ENCODE results near the gene ELAVL4.
"Not testable (repeated sequence)": the region's sequence is repeated elsewhere in the genome, so short reads cannot be mapped to it uniquely, and the experiment has no call there.

The ELAVL4 gene

DNA sequence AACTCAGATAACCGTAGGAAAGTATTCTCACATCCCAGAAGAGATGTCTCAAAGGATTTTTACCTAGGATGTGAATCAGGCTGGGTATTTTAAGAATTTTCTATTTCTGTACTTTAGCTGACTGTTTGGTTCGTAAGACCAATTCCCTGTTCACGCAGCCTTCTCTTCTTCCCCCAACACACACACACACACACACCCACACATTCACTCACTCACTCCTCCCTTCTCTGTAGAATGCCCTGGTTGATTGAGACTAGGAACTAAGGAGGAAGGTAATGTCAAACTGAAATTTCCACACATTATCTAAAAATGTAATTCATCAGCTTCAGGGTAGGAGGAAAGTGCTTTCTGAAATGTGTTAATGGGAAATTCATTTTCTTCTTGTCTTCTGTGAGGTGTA, 43.5 kb downstream of the ELAVL4 start:
- Histone ChIP-seq H3K27ac (ENCODE audit: low read length) (no peak overlapping the region), H3K27me3 (ENCODE audit: control insufficient read depth, insufficient read depth, low read length) (no peaks in the 10 kb centered on the region), H3K9me3 (ENCODE audit: control insufficient read depth, insufficient read depth, low read length) (no peaks in the 10 kb centered on the region), H3K36me3 (ENCODE audit: control insufficient read depth, insufficient read depth, low read length) (no peaks in the 10 kb centered on the region), H3K4me3 (ENCODE audit: low read length) (no peak overlapping the region), H3K4me1 (ENCODE audit: control insufficient read depth, insufficient read depth, low read length) (no peaks in the 10 kb centered on the region; the same call in 1 of the 2 replicates)
- whole genome bisulfite sequencing (ENCODE audit: insufficient coverage, insufficient read length) = no CpG with 5 or more reads among the region's 3 CpGs
- no peak for DNase-seq (ENCODE audit: low read depth, low spot score)

- no peak for DNase-seq (ENCODE audit: low read depth, low spot score)
- H3K9me3 ChIP-seq (ENCODE audit: control insufficient read depth, insufficient read depth, low read length) = no peaks in the 10 kb centered on the region
- H3K27me3 ChIP-seq (ENCODE audit: control insufficient read depth, insufficient read depth, low read length) = no peaks in the 10 kb centered on the region
- H3K27ac ChIP-seq (ENCODE audit: low read length) = no peak overlapping the region
- H3K4me3 ChIP-seq (ENCODE audit: low read length) = no peak overlapping the region
- no peaks in the 10 kb centered on the region for H3K36me3 ChIP-seq (ENCODE audit: control insufficient read depth, insufficient read depth, low read length)
- no CpG with 5 or more reads among the region's 3 CpGs for WGBS (ENCODE audit: insufficient coverage, insufficient read length)
- no peaks in the 10 kb centered on the region; the same call in 1 of the 2 replicates for H3K4me1 ChIP-seq (ENCODE audit: control insufficient read depth, insufficient read depth, low read length)
Measured at GRCh38 chr1:50155541-50155940, 46.8 kb downstream of the ELAVL4 start.

DNA sequence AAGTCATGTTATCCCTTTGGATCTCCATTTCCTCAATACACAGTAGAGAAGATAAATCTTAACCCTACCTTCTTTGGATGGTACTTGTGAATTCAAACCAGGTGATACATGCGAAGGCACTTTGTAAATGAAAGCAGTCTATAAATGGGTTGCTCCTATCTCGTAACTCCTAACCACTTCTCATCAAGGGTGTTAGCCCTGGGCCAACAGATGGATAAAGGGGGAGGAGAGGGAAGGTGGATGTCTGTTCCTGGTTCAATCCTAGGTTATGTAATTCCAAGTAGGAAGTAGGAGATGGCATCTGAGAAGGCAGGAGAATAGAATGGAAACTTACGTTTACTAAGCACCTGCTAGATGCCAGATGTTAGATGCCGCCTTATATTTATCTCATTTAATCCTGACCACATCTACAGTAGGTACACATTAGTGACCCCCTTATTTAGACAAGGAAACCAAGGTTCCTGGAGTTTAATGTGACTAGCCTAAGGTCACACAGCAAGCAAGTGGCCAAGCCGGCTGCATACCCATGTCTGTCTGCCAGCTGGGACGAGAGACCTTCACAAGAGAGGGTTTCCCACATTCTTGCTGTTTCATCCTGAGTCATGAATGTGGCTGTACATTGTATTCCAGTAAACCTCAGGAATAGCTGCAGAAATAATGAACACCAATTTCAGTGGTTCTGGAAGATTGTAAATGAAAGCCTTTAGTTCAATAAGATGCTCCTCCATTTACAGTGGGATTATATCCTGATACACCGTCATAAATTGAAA, 47.7 kb downstream of the ELAVL4 start:
- no peak overlapping the region for H3K27ac ChIP-seq (ENCODE audit: low read length)
- H3K9me3 ChIP-seq (ENCODE audit: control insufficient read depth, insufficient read depth, low read length) = no peaks in the 10 kb centered on the region
- H3K36me3 ChIP-seq (ENCODE audit: control insufficient read depth, insufficient read depth, low read length) = no peaks in the 10 kb centered on the region
- H3K4me3 ChIP-seq (ENCODE audit: low read length) = no peak overlapping the region
- no peak for DNase-seq (ENCODE audit: low read depth, low spot score)
- WGBS (ENCODE audit: insufficient coverage, insufficient read length) = no CpG with 5 or more reads among the region's 7 CpGs
- no peaks in the 10 kb centered on the region; the same call in 1 of the 2 replicates for H3K4me1 ChIP-seq (ENCODE audit: control insufficient read depth, insufficient read depth, low read length)
- no peaks in the 10 kb centered on the region for H3K27me3 ChIP-seq (ENCODE audit: control insufficient read depth, insufficient read depth, low read length)

DNA sequence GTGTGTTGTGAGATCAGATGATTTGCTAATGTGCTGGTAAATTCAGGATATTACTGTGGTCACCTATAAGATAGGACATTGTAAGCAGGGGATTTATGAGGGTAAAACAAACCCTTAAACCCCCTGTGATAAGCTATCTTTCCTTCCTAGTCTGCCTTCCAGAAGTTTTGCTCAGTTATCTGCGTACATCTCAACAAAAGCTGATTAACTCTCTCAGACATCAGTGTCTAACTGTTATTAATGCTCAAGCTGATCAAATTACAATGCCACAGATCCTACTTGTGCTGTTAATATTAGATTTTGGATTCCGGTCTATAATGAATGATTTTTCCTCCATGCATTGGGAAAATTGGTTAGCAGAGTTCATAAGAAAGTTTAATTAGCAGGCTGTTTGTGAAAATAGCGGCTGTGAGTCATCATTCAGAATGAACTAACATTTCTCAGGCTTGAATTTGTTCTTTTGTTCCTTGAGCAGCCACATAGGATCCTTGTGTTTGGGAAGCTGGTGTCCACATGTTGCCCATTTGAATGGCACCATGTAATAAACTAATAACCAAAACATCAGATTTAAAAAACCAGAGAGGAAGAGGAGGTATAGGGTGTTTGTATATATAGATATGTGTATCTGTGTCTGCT, 48.7 kb downstream of the ELAVL4 start:
- no peak overlapping the region for H3K27ac ChIP-seq (ENCODE audit: low read length)

GRCh38 chr1:50158421-50158820, 49.7 kb downstream of the ELAVL4 start:
- WGBS (ENCODE audit: insufficient coverage, insufficient read length) = no CpG with 5 or more reads among the region's 1 CpG
- H3K27me3 ChIP-seq (ENCODE audit: control insufficient read depth, insufficient read depth, low read length) = no peaks in the 10 kb centered on the region
- no peaks in the 10 kb centered on the region for H3K9me3 ChIP-seq (ENCODE audit: control insufficient read depth, insufficient read depth, low read length)
- DNase-seq (ENCODE audit: low read depth, low spot score) = no peak
- no peak overlapping the region for H3K4me3 ChIP-seq (ENCODE audit: low read length)
- no peak overlapping the region for H3K27ac ChIP-seq (ENCODE audit: low read length)
- H3K4me1 ChIP-seq (ENCODE audit: control insufficient read depth, insufficient read depth, low read length) = peaks cover 1% of the 10 kb centered on the region; the same call in 1 of the 2 replicates
- no peaks in the 10 kb centered on the region for H3K36me3 ChIP-seq (ENCODE audit: control insufficient read depth, insufficient read depth, low read length)

More for the DNA sequence above, 48.7 kb downstream of the ELAVL4 start:
- no CpG with 5 or more reads among the region's 3 CpGs for WGBS (ENCODE audit: insufficient coverage, insufficient read length)
- Histone ChIP-seq H3K4me3 (ENCODE audit: low read length) (no peak overlapping the region), H3K36me3 (ENCODE audit: control insufficient read depth, insufficient read depth, low read length) (no peaks in the 10 kb centered on the region), H3K27me3 (ENCODE audit: control insufficient read depth, insufficient read depth, low read length) (no peaks in the 10 kb centered on the region), H3K4me1 (ENCODE audit: control insufficient read depth, insufficient read depth, low read length) (peaks cover 1% of the 10 kb centered on the region; the same call in 1 of the 2 replicates), H3K9me3 (ENCODE audit: control insufficient read depth, insufficient read depth, low read length) (no peaks in the 10 kb centered on the region)
- no peak for DNase-seq (ENCODE audit: low read depth, low spot score)

GRCh38 chr1:50163680-50164079, 55.0 kb downstream of the ELAVL4 start:
- H3K4me3 ChIP-seq (ENCODE audit: low read length) = no peak overlapping the region
- peaks cover 2% of the 10 kb centered on the region; the same call in 1 of the 2 replicates for H3K4me1 ChIP-seq (ENCODE audit: control insufficient read depth, insufficient read depth, low read length)
- no CpG with 5 or more reads among the region's 4 CpGs for WGBS (ENCODE audit: insufficient coverage, insufficient read length)
- no peak for DNase-seq (ENCODE audit: low read depth, low spot score)
- H3K36me3 ChIP-seq (ENCODE audit: control insufficient read depth, insufficient read depth, low read length) = no peaks in the 10 kb centered on the region
- H3K9me3 ChIP-seq (ENCODE audit: control insufficient read depth, insufficient read depth, low read length) = no peaks in the 10 kb centered on the region
- H3K27ac ChIP-seq (ENCODE audit: low read length) = no peak overlapping the region
- no peaks in the 10 kb centered on the region for H3K27me3 ChIP-seq (ENCODE audit: control insufficient read depth, insufficient read depth, low read length)

GRCh38 chr1:50166351-50166750, 57.6 kb downstream of the ELAVL4 start:
- no CpG with 5 or more reads among the region's 1 CpG for WGBS (ENCODE audit: insufficient coverage, insufficient read length)

GRCh38 chr1:50172299-50172698, 63.6 kb downstream of the ELAVL4 start:
- Histone ChIP-seq H3K36me3 (ENCODE audit: control insufficient read depth, insufficient read depth, low read length) (no peaks in the 10 kb centered on the region), H3K27me3 (ENCODE audit: control insufficient read depth, insufficient read depth, low read length) (no peaks in the 10 kb centered on the region; the same call in 1 of the 2 replicates), H3K9me3 (ENCODE audit: control insufficient read depth, insufficient read depth, low read length) (no peaks in the 10 kb centered on the region), H3K4me3 (ENCODE audit: low read length) (no peak overlapping the region), H3K27ac (ENCODE audit: low read length) (no peak overlapping the region), H3K4me1 (ENCODE audit: control insufficient read depth, insufficient read depth, low read length) (peaks cover 1% of the 10 kb centered on the region)
- DNase-seq (ENCODE audit: low read depth, low spot score) = no peak
- WGBS (ENCODE audit: insufficient coverage, insufficient read length) = no CpG with 5 or more reads among the region's 1 CpG

More at GRCh38 chr1:50166351-50166750, 57.6 kb downstream of the ELAVL4 start:
- H3K9me3 ChIP-seq (ENCODE audit: control insufficient read depth, insufficient read depth, low read length); H3K4me1 ChIP-seq (ENCODE audit: control insufficient read depth, insufficient read depth, low read length); H3K36me3 ChIP-seq (ENCODE audit: control insufficient read depth, insufficient read depth, low read length); H3K4me3 ChIP-seq (ENCODE audit: low read length); H3K27ac ChIP-seq (ENCODE audit: low read length); H3K27me3 ChIP-seq (ENCODE audit: control insufficient read depth, insufficient read depth, low read length); DNase-seq (ENCODE audit: low read depth, low spot score): not testable (repeated sequence)

DNA sequence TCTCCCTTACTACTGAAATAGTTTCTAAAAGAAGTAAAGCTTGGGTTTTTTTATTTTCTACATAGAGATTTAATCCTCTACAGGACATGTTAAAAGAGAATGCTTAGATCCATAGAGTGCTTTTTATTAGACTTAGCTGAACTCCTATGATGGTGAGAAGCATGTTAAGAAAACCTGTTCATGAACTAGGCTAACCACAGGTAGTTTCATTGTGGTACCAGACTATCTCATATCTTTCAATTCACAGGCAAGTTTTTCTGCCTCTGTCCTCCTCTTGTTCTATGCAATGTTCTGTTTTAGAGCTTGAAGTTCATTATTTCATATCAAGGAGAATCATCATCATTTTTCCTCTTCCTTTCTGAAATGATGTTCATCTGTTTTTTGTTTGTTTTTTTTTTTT, 65.4 kb downstream of the ELAVL4 start:
- Histone ChIP-seq H3K4me3 (ENCODE audit: low read length) (no peak overlapping the region), H3K27ac (ENCODE audit: low read length) (no peak overlapping the region), H3K27me3 (ENCODE audit: control insufficient read depth, insufficient read depth, low read length) (peaks cover 2% of the 10 kb centered on the region; the same call in 1 of the 2 replicates), H3K4me1 (ENCODE audit: control insufficient read depth, insufficient read depth, low read length) (peaks cover 1% of the 10 kb centered on the region), H3K9me3 (ENCODE audit: control insufficient read depth, insufficient read depth, low read length) (no peaks in the 10 kb centered on the region), H3K36me3 (ENCODE audit: control insufficient read depth, insufficient read depth, low read length) (no peaks in the 10 kb centered on the region)
- DNase-seq (ENCODE audit: low read depth, low spot score) = no peak

DNA sequence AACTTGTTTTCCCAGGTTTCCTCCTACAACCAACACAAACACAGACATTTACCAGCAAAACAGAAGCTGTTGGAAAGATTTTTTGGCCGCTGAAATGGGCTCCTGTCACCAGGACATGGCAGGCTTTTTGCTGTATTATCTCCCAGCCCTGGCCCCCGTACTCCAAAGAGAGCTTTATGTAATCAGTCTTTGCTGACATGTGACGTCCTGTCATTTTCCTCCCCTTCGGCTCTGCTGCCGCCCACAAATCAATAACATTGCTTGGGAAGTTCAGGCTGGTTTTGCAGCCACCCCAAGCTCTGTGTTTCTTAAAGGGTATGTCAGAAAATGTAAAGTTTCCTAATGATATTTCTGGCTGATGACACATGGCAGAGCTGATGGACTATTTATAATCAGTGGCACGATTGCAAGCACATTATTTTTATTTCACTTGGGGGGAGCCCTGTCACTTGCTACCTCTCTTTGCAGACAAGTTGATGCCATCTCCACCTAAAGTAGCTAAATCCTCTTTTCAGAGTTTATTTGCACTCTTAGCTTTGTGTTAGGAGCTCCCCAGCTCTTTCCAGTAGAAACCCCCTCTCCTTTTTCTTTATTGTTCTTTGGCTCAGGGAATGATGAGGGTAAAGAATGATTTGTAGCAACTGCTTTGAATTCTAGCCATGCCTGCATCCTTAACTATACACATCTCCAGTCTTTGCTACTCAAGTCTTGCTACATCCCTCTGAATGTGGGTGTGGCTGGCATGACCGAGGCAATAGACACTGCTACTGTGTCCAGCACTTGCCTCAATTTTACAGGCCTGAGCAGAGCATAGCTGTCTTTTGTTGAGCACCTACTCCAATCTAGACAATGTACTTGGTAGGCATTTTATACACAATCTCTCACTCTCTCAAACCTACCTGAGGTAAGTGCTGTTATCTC, 67.3 kb downstream of the ELAVL4 start:
- Histone ChIP-seq H3K27me3 (ENCODE audit: control insufficient read depth, insufficient read depth, low read length) (peaks cover 2% of the 10 kb centered on the region; the same call in 1 of the 2 replicates), H3K27ac (ENCODE audit: low read length) (no peak overlapping the region), H3K9me3 (ENCODE audit: control insufficient read depth, insufficient read depth, low read length) (no peaks in the 10 kb centered on the region), H3K4me1 (ENCODE audit: control insufficient read depth, insufficient read depth, low read length) (peaks cover 1% of the 10 kb centered on the region), H3K4me3 (ENCODE audit: low read length) (no peak overlapping the region), H3K36me3 (ENCODE audit: control insufficient read depth, insufficient read depth, low read length) (no peaks in the 10 kb centered on the region)
- WGBS (ENCODE audit: insufficient coverage, insufficient read length) = no CpG with 5 or more reads among the region's 7 CpGs
- DNase-seq (ENCODE audit: low read depth, low spot score) = no peak

Data from iPS DF 6.9 (cell line).